22Rv1 (cell line): ENCODE measurements around the gene ATE1.

Source experiments
- ZFX ChIP-seq: fragments of 450-650 bp; IDR thresholded peaks from 2 replicates; pipeline ENCODE4 v1.6.1; 2017; ENCODE audit warnings: antibody characterized with exemption, borderline replicate concordance
- TF ChIP-seq, protein P1 (sequence below): fragments of 450-650 bp; IDR thresholded peaks from 2 replicates; pipeline ENCODE4 v1.5.1; 2017; ENCODE audit warnings: mild to moderate bottlenecking

- TF ChIP-seq, protein P1, sequence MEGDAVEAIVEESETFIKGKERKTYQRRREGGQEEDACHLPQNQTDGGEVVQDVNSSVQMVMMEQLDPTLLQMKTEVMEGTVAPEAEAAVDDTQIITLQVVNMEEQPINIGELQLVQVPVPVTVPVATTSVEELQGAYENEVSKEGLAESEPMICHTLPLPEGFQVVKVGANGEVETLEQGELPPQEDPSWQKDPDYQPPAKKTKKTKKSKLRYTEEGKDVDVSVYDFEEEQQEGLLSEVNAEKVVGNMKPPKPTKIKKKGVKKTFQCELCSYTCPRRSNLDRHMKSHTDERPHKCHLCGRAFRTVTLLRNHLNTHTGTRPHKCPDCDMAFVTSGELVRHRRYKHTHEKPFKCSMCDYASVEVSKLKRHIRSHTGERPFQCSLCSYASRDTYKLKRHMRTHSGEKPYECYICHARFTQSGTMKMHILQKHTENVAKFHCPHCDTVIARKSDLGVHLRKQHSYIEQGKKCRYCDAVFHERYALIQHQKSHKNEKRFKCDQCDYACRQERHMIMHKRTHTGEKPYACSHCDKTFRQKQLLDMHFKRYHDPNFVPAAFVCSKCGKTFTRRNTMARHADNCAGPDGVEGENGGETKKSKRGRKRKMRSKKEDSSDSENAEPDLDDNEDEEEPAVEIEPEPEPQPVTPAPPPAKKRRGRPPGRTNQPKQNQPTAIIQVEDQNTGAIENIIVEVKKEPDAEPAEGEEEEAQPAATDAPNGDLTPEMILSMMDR = no peak
- TF ChIP-seq ZFX = no peak
Observed at GRCh38 chr10:121721257-121721656, 206.6 kb downstream of the ATE1 start.
